Measurements from ENCODE around the gene POP7.

Gene POP7

DNA sequence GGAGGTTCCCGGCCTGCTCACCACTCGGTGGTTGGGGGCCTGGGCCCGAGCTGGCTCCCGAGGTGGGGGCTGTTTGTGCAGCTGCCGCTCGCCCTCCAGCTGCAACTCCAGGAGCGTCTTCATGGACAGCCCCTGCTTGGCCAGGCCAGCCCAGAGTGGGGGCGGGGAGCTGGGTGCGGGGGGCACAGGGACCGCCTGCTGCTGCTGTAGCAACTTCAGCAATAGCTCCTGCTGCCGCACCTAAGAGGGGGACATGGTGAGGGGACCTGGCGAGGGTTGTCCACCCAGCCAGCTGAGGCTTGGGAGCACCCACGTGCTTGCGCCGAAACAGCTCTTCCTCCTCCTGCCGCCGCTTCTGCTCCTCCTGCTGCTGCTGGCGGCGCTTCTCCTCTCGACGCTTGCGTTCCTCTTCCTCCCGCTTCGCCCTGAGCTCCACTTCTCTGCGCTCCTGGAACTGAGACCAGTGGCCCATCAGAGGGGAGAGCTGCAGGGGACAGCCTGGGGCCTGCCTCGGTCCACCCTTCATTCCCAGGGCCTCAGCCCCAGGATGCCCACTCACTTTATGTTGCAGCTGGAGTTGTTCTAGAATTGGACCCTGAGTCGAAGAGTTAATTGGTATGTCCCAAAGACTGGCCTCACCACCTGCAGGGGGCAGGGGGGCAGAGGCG is 22.8 kb upstream of the POP7 start:
- H3K4me3 ChIP-seq (ENCODE audit: low read depth, low read length), result no peak overlapping the region
- peak; percentile 12 for DNase-seq (ENCODE audit: low read depth)
- TF ChIP-seq MYC (IDR thresholded peaks at IDR 0.05; ENCODE audit: low read depth, low read length) (no peak), POLR2A (IDR thresholded peaks at IDR 0.05; ENCODE audit: extremely low read depth, insufficient read length) (no peak)
- TF ChIP-seq, protein P1, sequence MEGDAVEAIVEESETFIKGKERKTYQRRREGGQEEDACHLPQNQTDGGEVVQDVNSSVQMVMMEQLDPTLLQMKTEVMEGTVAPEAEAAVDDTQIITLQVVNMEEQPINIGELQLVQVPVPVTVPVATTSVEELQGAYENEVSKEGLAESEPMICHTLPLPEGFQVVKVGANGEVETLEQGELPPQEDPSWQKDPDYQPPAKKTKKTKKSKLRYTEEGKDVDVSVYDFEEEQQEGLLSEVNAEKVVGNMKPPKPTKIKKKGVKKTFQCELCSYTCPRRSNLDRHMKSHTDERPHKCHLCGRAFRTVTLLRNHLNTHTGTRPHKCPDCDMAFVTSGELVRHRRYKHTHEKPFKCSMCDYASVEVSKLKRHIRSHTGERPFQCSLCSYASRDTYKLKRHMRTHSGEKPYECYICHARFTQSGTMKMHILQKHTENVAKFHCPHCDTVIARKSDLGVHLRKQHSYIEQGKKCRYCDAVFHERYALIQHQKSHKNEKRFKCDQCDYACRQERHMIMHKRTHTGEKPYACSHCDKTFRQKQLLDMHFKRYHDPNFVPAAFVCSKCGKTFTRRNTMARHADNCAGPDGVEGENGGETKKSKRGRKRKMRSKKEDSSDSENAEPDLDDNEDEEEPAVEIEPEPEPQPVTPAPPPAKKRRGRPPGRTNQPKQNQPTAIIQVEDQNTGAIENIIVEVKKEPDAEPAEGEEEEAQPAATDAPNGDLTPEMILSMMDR (IDR thresholded peaks at IDR 0.05; ENCODE audit: low read depth, low read length), result no peak
- TF ChIP-seq, protein P2, sequence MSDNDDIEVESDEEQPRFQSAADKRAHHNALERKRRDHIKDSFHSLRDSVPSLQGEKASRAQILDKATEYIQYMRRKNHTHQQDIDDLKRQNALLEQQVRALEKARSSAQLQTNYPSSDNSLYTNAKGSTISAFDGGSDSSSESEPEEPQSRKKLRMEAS (IDR thresholded peaks at IDR 0.05; ENCODE audit: low read depth, low read length), result no peak

DNA sequence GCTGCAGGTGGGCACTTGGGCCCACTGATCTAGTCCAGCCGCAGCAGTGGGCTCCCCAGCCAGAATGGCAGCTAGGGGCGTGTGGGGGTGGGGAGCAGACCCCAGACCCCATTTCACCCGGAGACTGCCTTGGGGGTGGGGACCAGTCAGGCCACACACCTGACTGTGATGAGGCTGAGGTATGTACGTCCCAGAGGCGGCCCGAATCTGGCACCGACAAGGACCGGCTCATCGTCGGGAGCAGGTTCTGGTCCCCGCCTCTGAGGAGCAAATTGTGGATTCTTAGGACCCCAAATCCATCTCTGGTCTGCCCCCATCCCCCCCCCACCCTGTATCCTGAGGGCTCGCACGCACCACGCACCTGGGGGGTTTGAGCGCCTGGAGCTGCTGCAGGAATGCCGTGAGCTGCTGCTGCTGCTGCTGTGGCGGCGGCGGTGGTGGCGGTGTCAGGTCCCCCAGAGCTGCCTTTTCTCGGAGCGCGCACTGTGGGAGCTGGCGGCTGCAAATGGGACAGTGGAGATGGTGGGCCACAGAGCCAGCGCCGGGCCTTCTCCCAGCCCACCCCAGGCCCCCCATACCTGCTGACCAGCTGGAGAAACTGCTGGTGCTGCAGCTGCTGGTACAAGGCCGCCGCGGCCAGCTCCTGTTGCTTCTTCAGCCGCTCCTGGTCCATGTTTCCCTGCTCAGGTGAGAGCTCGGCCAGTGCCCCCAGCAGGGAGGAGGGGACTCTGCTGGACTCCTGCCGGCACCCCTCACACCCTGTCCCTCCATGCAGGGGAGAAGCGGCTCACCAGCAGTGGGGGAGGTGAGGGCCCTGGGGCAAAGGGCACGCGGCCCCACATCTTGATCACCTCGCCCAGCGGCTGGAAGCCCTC is 22.0 kb upstream of the POP7 start:
- TF ChIP-seq, protein P1 (IDR thresholded peaks at IDR 0.05; ENCODE audit: low read depth, low read length), result no peak
- TF ChIP-seq POLR2A (IDR thresholded peaks at IDR 0.05; ENCODE audit: extremely low read depth, insufficient read length) (no peak), MYC (IDR thresholded peaks at IDR 0.05; ENCODE audit: low read depth, low read length) (no peak)
- TF ChIP-seq, protein P2 (IDR thresholded peaks at IDR 0.05; ENCODE audit: low read depth, low read length), result no peak
- H3K4me3 ChIP-seq (ENCODE audit: low read depth, low read length), result no peak overlapping the region
- DNase-seq (ENCODE audit: low read depth), result no peak

DNA sequence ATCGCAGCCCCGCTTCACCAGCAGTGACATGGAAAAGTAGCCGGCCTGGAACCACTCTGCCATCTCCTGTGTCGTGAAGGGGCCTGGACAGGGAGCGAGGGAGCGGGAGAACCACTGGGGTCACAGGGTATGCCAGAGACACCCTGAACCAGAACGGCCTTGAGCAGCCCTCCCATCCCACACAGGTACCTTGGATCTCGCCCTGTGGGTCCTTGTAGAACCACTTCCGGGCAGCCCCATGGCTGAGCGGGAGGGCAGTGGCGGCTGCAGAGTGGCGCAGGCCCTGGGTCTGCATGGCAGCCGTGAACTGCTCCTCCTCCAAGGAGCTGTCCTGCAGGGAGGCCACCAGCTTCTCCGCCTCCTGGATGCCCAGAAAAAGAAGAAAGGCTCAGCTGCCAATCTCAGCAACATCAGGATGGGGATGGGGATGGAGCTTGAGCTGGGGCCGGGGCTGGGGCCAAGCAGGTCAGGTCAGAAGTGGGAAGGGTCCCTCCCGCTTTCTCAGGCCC is 21.3 kb upstream of the POP7 start:
- H3K4me3 ChIP-seq (ENCODE audit: low read depth, low read length), result no peak overlapping the region
- TF ChIP-seq POLR2A (IDR thresholded peaks at IDR 0.05; ENCODE audit: extremely low read depth, insufficient read length), result no peak
- TF ChIP-seq, protein P1 (IDR thresholded peaks at IDR 0.05; ENCODE audit: low read depth, low read length), result no peak
- TF ChIP-seq MYC (IDR thresholded peaks at IDR 0.05; ENCODE audit: low read depth, low read length), result no peak
- TF ChIP-seq, protein P2 (IDR thresholded peaks at IDR 0.05; ENCODE audit: low read depth, low read length), result no peak
- no peak for DNase-seq (ENCODE audit: low read depth)

DNA sequence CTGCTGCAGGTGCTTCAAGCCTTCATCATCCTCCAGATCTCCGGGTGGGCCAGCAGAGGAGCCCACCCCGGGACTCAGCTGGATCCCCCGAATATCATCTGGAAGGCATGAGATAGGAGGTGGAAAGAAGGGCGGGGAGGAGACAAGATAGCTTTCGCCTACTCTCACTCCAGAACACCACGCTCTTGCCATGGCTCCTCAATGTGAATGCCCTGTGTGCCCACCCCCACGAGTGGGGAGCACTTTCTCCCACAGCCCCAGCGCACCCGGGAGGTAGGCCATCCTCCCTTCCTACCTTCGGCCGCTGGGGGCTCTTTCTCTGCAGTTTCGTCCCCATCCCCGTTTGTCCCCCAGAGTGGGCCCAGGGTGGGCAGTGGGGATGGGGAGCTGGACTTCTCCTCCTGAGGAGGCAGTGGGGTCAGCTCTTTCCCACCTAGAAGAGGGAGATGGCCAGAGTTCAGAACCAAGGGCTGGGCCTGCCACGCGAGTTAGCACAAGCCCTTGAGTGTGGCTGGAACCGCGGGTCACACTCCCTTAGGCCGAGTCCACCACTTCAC is 20.8 kb upstream of the POP7 start:
- no peak for TF ChIP-seq POLR2A (IDR thresholded peaks at IDR 0.05; ENCODE audit: extremely low read depth, insufficient read length)
- TF ChIP-seq, protein P2 (IDR thresholded peaks at IDR 0.05; ENCODE audit: low read depth, low read length), result no peak
- no peak for TF ChIP-seq MYC (IDR thresholded peaks at IDR 0.05; ENCODE audit: low read depth, low read length)
- TF ChIP-seq, protein P1 (IDR thresholded peaks at IDR 0.05; ENCODE audit: low read depth, low read length), result no peak
- no peak for DNase-seq (ENCODE audit: low read depth)
- no peak overlapping the region for H3K4me3 ChIP-seq (ENCODE audit: low read depth, low read length)

DNA sequence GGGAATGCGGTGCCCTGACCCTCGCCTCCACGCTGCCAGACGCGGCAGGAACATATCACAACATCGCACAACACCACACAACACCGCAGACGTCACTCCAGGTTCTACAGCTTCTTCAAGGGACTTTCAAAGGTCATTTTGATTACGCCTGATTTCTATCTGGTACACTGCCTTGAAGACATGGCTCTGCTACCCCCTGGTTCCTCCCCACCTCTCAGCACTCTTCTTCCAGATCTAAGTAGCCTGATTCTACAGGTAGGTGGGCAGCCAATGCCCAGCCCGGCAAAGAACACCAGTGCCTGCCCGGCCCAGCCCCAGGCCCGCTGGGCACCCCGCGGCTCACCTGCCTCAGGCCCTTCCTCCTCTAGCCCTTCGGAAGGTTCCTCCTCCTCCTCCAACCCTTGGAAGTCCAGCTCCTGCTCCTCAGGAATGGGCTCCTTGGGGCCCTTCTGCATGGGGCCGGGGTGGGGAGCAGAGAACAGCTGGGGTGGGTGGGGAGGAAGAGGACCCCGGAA is 20.2 kb upstream of the POP7 start:
- no peak for TF ChIP-seq POLR2A (IDR thresholded peaks at IDR 0.05; ENCODE audit: extremely low read depth, insufficient read length)
- TF ChIP-seq, protein P1 (IDR thresholded peaks at IDR 0.05; ENCODE audit: low read depth, low read length), result no peak
- TF ChIP-seq, protein P2 (IDR thresholded peaks at IDR 0.05; ENCODE audit: low read depth, low read length), result no peak
- TF ChIP-seq MYC (IDR thresholded peaks at IDR 0.05; ENCODE audit: low read depth, low read length), result no peak
- no peak for DNase-seq (ENCODE audit: low read depth)
- no peak overlapping the region for H3K4me3 ChIP-seq (ENCODE audit: low read depth, low read length)

All from NB4 (cell line).